HG02763 (cell line): ENCODE results near the gene AHCY.
"Not testable (repeated sequence)": the region's sequence is repeated elsewhere in the genome, so short reads cannot be mapped to it uniquely, and the experiment has no call there.

Source experiments
- ATAC-seq: cut with Tn5 transposase; IDR thresholded peaks from one replicate; pipeline ENCODE4 v1.9.1; 2021; ENCODE audit warnings: mild to moderate bottlenecking, moderate library complexity; ENCODE audit not compliant: unreplicated experiment

Gene AHCY

GRCh38 chr20:34299556-34300255 is 3.4 kb downstream of the AHCY start:
- no peak for ATAC-seq

- ATAC-seq, result not testable (repeated sequence)
These were observed 4.8 kb downstream of the AHCY start for GRCh38 chr20:34298294-34298784.

- no peak for ATAC-seq
These were observed 6.7 kb downstream of the AHCY start for GRCh38 chr20:34296468-34296867.

GRCh38 chr20:34295284-34295683 is 7.9 kb downstream of the AHCY start:
- no peak for ATAC-seq

GRCh38 chr20:34294563-34294962 is 8.6 kb downstream of the AHCY start:
- ATAC-seq, result no peak

- ATAC-seq, result no peak
These were observed 9.6 kb downstream of the AHCY start for GRCh38 chr20:34293589-34293988.

GRCh38 chr20:34293119-34293518 is 10.0 kb downstream of the AHCY start:
- no peak for ATAC-seq

- no peak for ATAC-seq
These were observed 10.7 kb downstream of the AHCY start for GRCh38 chr20:34292496-34292895.

GRCh38 chr20:34290471-34290870 is 12.7 kb downstream of the AHCY start:
- no peak for ATAC-seq

- not testable (repeated sequence) for ATAC-seq
These were observed 15.7 kb downstream of the AHCY start for GRCh38 chr20:34287500-34287899.

GRCh38 chr20:34285450-34285849 is 17.7 kb downstream of the AHCY start:
- no peak for ATAC-seq

- no peak for ATAC-seq
These were observed 19.3 kb downstream of the AHCY start for GRCh38 chr20:34283844-34284243.

GRCh38 chr20:34282041-34282440 is 21.1 kb downstream of the AHCY start:
- ATAC-seq, result no peak

GRCh38 chr20:34281177-34281576 is 22.0 kb downstream of the AHCY start:
- ATAC-seq, result no peak

GRCh38 chr20:34274694-34275093 is 28.5 kb downstream of the AHCY start:
- no peak for ATAC-seq

- no peak for ATAC-seq
These were observed 31.2 kb downstream of the AHCY start for GRCh38 chr20:34271956-34272355.

- no peak for ATAC-seq
These were observed 33.0 kb downstream of the AHCY start for GRCh38 chr20:34269996-34270627.

- ATAC-seq, result no peak
These were observed 34.1 kb downstream of the AHCY start for GRCh38 chr20:34268851-34269636.

GRCh38 chr20:34268145-34268544 is 35.0 kb downstream of the AHCY start:
- ATAC-seq, result no peak

GRCh38 chr20:34264141-34264540 is 39.0 kb downstream of the AHCY start:
- no peak for ATAC-seq

- ATAC-seq, result not testable (repeated sequence)
These were observed 39.7 kb downstream of the AHCY start for GRCh38 chr20:34263468-34263867.
